ENCODE measurements around the gene WEE2.
"Not testable (repeated sequence)": the region's sequence is repeated elsewhere in the genome, so short reads cannot be mapped to it uniquely, and the experiment has no call there.

Gene WEE2

GRCh38 chr7:141752634-141753033 is 44.5 kb downstream of the WEE2 start:
- Histone ChIP-seq H3F3A (ENCODE audit: insufficient read depth, low read length) (no peaks in the 10 kb centered on the region), H3K9me3 (ENCODE audit: low read length) (peaks cover 16% of the 10 kb centered on the region), H3K27ac (ENCODE audit: low read depth, low read length, poor library complexity, severe bottlenecking) (no peak overlapping the region), H3K36me3 (ENCODE audit: insufficient read depth, low read length) (peaks cover 97% of the 10 kb centered on the region), H3K4me2 (ENCODE audit: low read length) (no peak overlapping the region), H3K9ac (ENCODE audit: low read length) (no peak overlapping the region), H4K20me1 (ENCODE audit: insufficient read depth, low read length) (no peaks in the 10 kb centered on the region), H3K9me2 (ENCODE audit: low read depth, low read length) (no peaks in the 10 kb centered on the region), H3K27me3 (ENCODE audit: insufficient read depth, low read length) (no peaks in the 10 kb centered on the region), H3K4me1 (ENCODE audit: insufficient read depth, low read length, severe bottlenecking) (no peaks in the 10 kb centered on the region), H3K79me2 (ENCODE audit: insufficient read depth, low read length) (no peaks in the 10 kb centered on the region), H2AFZ (ENCODE audit: low read length) (no peak overlapping the region), H3K4me3 (ENCODE audit: low read depth, low read length, poor library complexity, severe bottlenecking) (no peak overlapping the region)
- TF ChIP-seq EZH2 (IDR thresholded peaks at IDR 0.05; ENCODE audit: borderline replicate concordance, low read length): no peak
- TF ChIP-seq CTCF (IDR thresholded peaks at IDR 0.05; ENCODE audit: low read length): peak; percentile 35

- no peak overlapping the region for H3K27ac ChIP-seq (ENCODE audit: low read depth, low read length, poor library complexity, severe bottlenecking)
- H3K4me3 ChIP-seq (ENCODE audit: low read depth, low read length, poor library complexity, severe bottlenecking): no peak overlapping the region
- H3K4me2 ChIP-seq (ENCODE audit: low read length): no peak overlapping the region
- peaks cover 93% of the 10 kb centered on the region for H3K36me3 ChIP-seq (ENCODE audit: insufficient read depth, low read length)
- H3K4me1 ChIP-seq (ENCODE audit: insufficient read depth, low read length, severe bottlenecking): no peaks in the 10 kb centered on the region
- no peaks in the 10 kb centered on the region for H3K79me2 ChIP-seq (ENCODE audit: insufficient read depth, low read length)
- no peaks in the 10 kb centered on the region for H3K27me3 ChIP-seq (ENCODE audit: insufficient read depth, low read length)
- TF ChIP-seq CTCF (IDR thresholded peaks at IDR 0.05; ENCODE audit: low read length) (peak; percentile 69), EZH2 (IDR thresholded peaks at IDR 0.05; ENCODE audit: borderline replicate concordance, low read length) (no peak)
- no peaks in the 10 kb centered on the region for H4K20me1 ChIP-seq (ENCODE audit: insufficient read depth, low read length)
- H3K9ac ChIP-seq (ENCODE audit: low read length): no peak overlapping the region
- H3F3A ChIP-seq (ENCODE audit: insufficient read depth, low read length): no peaks in the 10 kb centered on the region
- H3K9me3 ChIP-seq (ENCODE audit: low read length): peaks cover 14% of the 10 kb centered on the region
- H3K9me2 ChIP-seq (ENCODE audit: low read depth, low read length): no peaks in the 10 kb centered on the region
- no peak overlapping the region for H2AFZ ChIP-seq (ENCODE audit: low read length)
Measured at GRCh38 chr7:141754939-141755338, 46.8 kb downstream of the WEE2 start.

- Histone ChIP-seq H3K4me3 (ENCODE audit: low read depth, low read length, poor library complexity, severe bottlenecking) (no peak within 1 kb of the TSS), H3K36me3 (ENCODE audit: insufficient read depth, low read length) (peaks cover 47% of the 10 kb centered on the region), H3K9me3 (ENCODE audit: low read length) (no peaks in the 10 kb centered on the region), H3K9me2 (ENCODE audit: low read depth, low read length) (no peaks in the 10 kb centered on the region), H3F3A (ENCODE audit: insufficient read depth, low read length) (no peaks in the 10 kb centered on the region), H3K9ac (ENCODE audit: low read length) (no peak within 1 kb of the TSS), H3K79me2 (ENCODE audit: insufficient read depth, low read length) (no peaks in the 10 kb centered on the region), H3K27me3 (ENCODE audit: insufficient read depth, low read length) (no peaks in the 10 kb centered on the region), H3K4me2 (ENCODE audit: low read length) (no peak within 1 kb of the TSS), H3K27ac (ENCODE audit: low read depth, low read length, poor library complexity, severe bottlenecking) (no peak within 1 kb of the TSS), H4K20me1 (ENCODE audit: insufficient read depth, low read length) (no peaks in the 10 kb centered on the region), H2AFZ (ENCODE audit: low read length) (no peak within 1 kb of the TSS), H3K4me1 (ENCODE audit: insufficient read depth, low read length, severe bottlenecking) (no peaks in the 10 kb centered on the region)
- no peak for TF ChIP-seq EZH2 (IDR thresholded peaks at IDR 0.05; ENCODE audit: borderline replicate concordance, low read length)
- no peak for TF ChIP-seq CTCF (IDR thresholded peaks at IDR 0.05; ENCODE audit: low read length)
Measured at GRCh38 chr7:141763797-141764196, 55.6 kb downstream of the WEE2 start, which contains the start of gene TAS2R3. Gene TAS2R3, plus strand, starts transcription at chr7:141764097. Its CDS starts 62 bp downstream, at chr7:141764159.

GRCh38 chr7:141770083-141770583 is 62.0 kb downstream of the WEE2 start:
- not testable (repeated sequence) for H3K27me3 ChIP-seq (ENCODE audit: insufficient read depth, low read length); H3K4me2 ChIP-seq (ENCODE audit: low read length); H3K79me2 ChIP-seq (ENCODE audit: insufficient read depth, low read length); H3K36me3 ChIP-seq (ENCODE audit: insufficient read depth, low read length); H3K9ac ChIP-seq (ENCODE audit: low read length); H3K9me3 ChIP-seq (ENCODE audit: low read length); H4K20me1 ChIP-seq (ENCODE audit: insufficient read depth, low read length); H2AFZ ChIP-seq (ENCODE audit: low read length); H3K9me2 ChIP-seq (ENCODE audit: low read depth, low read length); H3K4me1 ChIP-seq (ENCODE audit: insufficient read depth, low read length, severe bottlenecking); H3K27ac ChIP-seq (ENCODE audit: low read depth, low read length, poor library complexity, severe bottlenecking); H3K4me3 ChIP-seq (ENCODE audit: low read depth, low read length, poor library complexity, severe bottlenecking); H3F3A ChIP-seq (ENCODE audit: insufficient read depth, low read length)

All from OCI-LY1 (cell line).